PFSK-1 (cell line): ENCODE results near the gene AGMO.

Experiments
- FOXP2 ChIP-seq: optimal IDR thresholded peaks from 2 replicates; pipeline ENCODE3; 2011; ENCODE audit warnings: borderline replicate concordance, control low read depth, inconsistent platforms; ENCODE audit not compliant: insufficient read depth; ENCODE audit errors: extremely low read length, extremely low read depth
- POLR2AphosphoS5 ChIP-seq: IDR thresholded peaks from 2 replicates; pipeline ENCODE4 v1.6.1; 2012; ENCODE audit warnings: low read depth, mild to moderate bottlenecking, control low read depth, low read length, moderate library complexity
- REST ChIP-seq, 2 experiments: IDR thresholded peaks; 2 replicates each; pipeline versions ENCODE4 v1.6.1 to v1.8.0; 2011 to 2012; ENCODE audit warnings: low read depth in 2 of 2, low read length in 2 of 2, control low read depth in 1 of 2, inconsistent platforms in 1 of 2, mild to moderate bottlenecking in 1 of 2, moderate library complexity in 1 of 2; ENCODE audit not compliant: insufficient read depth in 1 of 2
- SIN3A ChIP-seq: IDR thresholded peaks from 2 replicates; pipeline ENCODE4 v1.6.1; 2012; ENCODE audit warnings: mild to moderate bottlenecking, low read length, moderate library complexity, borderline replicate concordance; ENCODE audit not compliant: insufficient read depth
- TAF1 ChIP-seq: IDR thresholded peaks from 2 replicates; pipeline ENCODE4 v1.6.1; 2012; ENCODE audit warnings: low read length, control low read depth, borderline replicate concordance; ENCODE audit not compliant: insufficient read depth

- no peak for TF ChIP-seq SIN3A
- no peak for TF ChIP-seq POLR2AphosphoS5
- no peak for TF ChIP-seq REST (IDR thresholded peaks at IDR 0.05; ENCODE audit: insufficient read depth in 1 of 2, low read depth in 2 of 2, low read length in 2 of 2)
- TF ChIP-seq TAF1, result no peak
- no peak for TF ChIP-seq FOXP2
These were observed 304.1 kb downstream of the AGMO start for GRCh38 chr7:15257689-15258088.
